ENCODE data around the gene ALLC. TPM values are rescaled to one million over a fixed set of nuclear protein-coding genes. Genes with fewer than 3 reads are reported as not detected.

Gene ALLC
- total RNA-seq, 1 experiment from 2014 or later: not detected

- H3K4me3 ChIP-seq (ENCODE audit: low read depth, low read length): no peak overlapping the region
- POLR2A ChIA-PET: no interaction called here
- no peaks in the 10 kb centered on the region for H3K9me3 ChIP-seq
- Mint-ChIP-seq H3K9me3 (ENCODE audit: unreplicated experiment) (peaks cover 17% of the 10 kb centered on the region), H3K36me3 (ENCODE audit: insufficient read depth, unreplicated experiment) (no peaks in the 10 kb centered on the region), H3K4me1 (ENCODE audit: low read depth, unreplicated experiment) (no peaks in the 10 kb centered on the region), H3K27me3 (ENCODE audit: insufficient read depth, unreplicated experiment) (peaks cover 34% of the 10 kb centered on the region), H3K27ac (ENCODE audit: unreplicated experiment) (no peak overlapping the region), H3K4me3 (ENCODE audit: unreplicated experiment) (no peak overlapping the region)
- DNase-seq: no peak
- no peaks in the 10 kb centered on the region; the same call in 1 of the 2 replicates for H3K27me3 ChIP-seq (replicated peaks; ENCODE audit: control insufficient read depth, insufficient read depth, low read length)
- no TSS peak for BruUV-seq (replicated peaks)
- H3K4me1 ChIP-seq: no peaks in the 10 kb centered on the region
- H3K36me3 ChIP-seq (ENCODE audit: control insufficient read depth, insufficient read depth, low read length): no peaks in the 10 kb centered on the region
- intact Hi-C loops (cut with micrococcal nuclease; ENCODE audit: unreplicated experiment): no loop called here
- no peak for TF ChIP-seq CTCF (IDR thresholded peaks at IDR 0.05; ENCODE audit: insufficient read depth in 1 of 2, low read depth in 1 of 2, low read length in 1 of 2, severe bottlenecking in 1 of 2, unreplicated experiment in 1 of 2)
- CTCF ChIA-PET: no interaction called here
Observed at GRCh38 chr2:3751251-3751650, 93.3 kb downstream of the ALLC start.

- no peaks in the 10 kb centered on the region for H3K4me1 ChIP-seq
- Mint-ChIP-seq H3K4me1 (ENCODE audit: low read depth, unreplicated experiment) (no peaks in the 10 kb centered on the region), H3K4me3 (ENCODE audit: unreplicated experiment) (no peak overlapping the region), H3K27ac (ENCODE audit: unreplicated experiment) (no peak overlapping the region), H3K9me3 (ENCODE audit: unreplicated experiment) (peaks cover 17% of the 10 kb centered on the region), H3K36me3 (ENCODE audit: insufficient read depth, unreplicated experiment) (no peaks in the 10 kb centered on the region), H3K27me3 (ENCODE audit: insufficient read depth, unreplicated experiment) (peaks cover 29% of the 10 kb centered on the region)
- CTCF ChIA-PET: no interaction called here
- no TSS peak for BruUV-seq (replicated peaks)
- H3K36me3 ChIP-seq (ENCODE audit: control insufficient read depth, insufficient read depth, low read length): no peaks in the 10 kb centered on the region
- POLR2A ChIA-PET: no interaction called here
- no peak for DNase-seq
- intact Hi-C loops (cut with micrococcal nuclease; ENCODE audit: unreplicated experiment): no loop called here
- H3K27me3 ChIP-seq (replicated peaks; ENCODE audit: control insufficient read depth, insufficient read depth, low read length): no peaks in the 10 kb centered on the region; the same call in 1 of the 2 replicates
- H3K4me3 ChIP-seq (ENCODE audit: low read depth, low read length): no peak overlapping the region
- no peaks in the 10 kb centered on the region for H3K9me3 ChIP-seq
- no peak for TF ChIP-seq CTCF (IDR thresholded peaks at IDR 0.05; ENCODE audit: insufficient read depth in 1 of 2, low read depth in 1 of 2, low read length in 1 of 2, severe bottlenecking in 1 of 2, unreplicated experiment in 1 of 2)
Observed at GRCh38 chr2:3751806-3752205, 93.8 kb downstream of the ALLC start.

Other genes starting within 250 kb of the ALLC start
- gene ADI1, start 138.7 kb upstream of the ALLC start, total RNA-seq (2022): 63.7 and 69.2 TPM in 2 replicates
- gene RNASEH1, start 99.9 kb upstream of the ALLC start, total RNA-seq (2022): 41.5 and 47.1 TPM in 2 replicates
- 2,077 and 2,101 TPM in 2 replicates for gene RPS7, start 82.9 kb upstream of the ALLC start, total RNA-seq (2022)
- not detected in 2 replicates for gene COLEC11, start 63.1 kb upstream of the ALLC start, total RNA-seq (2022)
- gene DCDC2C, start 45.4 kb downstream of the ALLC start, total RNA-seq (2022): not detected in 2 replicates

Measured in Caco-2 (cell line).